WI38 (cell line): ENCODE results near the gene KCNK5.

Experiments
- H3K4me3 ChIP-seq: 2 replicates; pipeline ENCODE4 v1.5.1; 2011; ENCODE audit warnings: low read depth, mild to moderate bottlenecking, control low read depth, low read length
- CTCF ChIP-seq: IDR thresholded peaks from 2 replicates; pipeline ENCODE4 v1.5.1; 2012; ENCODE audit warnings: low read depth, mild to moderate bottlenecking, control low read depth, low read length

Gene KCNK5

GRCh38 chr6:39184906-39185580, 44.2 kb downstream of the KCNK5 start:
- no peak overlapping the region for H3K4me3 ChIP-seq
- TF ChIP-seq CTCF = no peak

GRCh38 chr6:39182604-39183003, 46.7 kb downstream of the KCNK5 start:
- H3K4me3 ChIP-seq = no peak overlapping the region
- no peak for TF ChIP-seq CTCF

- no peak for TF ChIP-seq CTCF
- no peak overlapping the region for H3K4me3 ChIP-seq
Measured at GRCh38 chr6:39181826-39182225, 47.4 kb downstream of the KCNK5 start.

GRCh38 chr6:39181333-39181732, 47.9 kb downstream of the KCNK5 start:
- no peak for TF ChIP-seq CTCF
- H3K4me3 ChIP-seq = no peak overlapping the region

GRCh38 chr6:39178804-39179203, 50.5 kb downstream of the KCNK5 start:
- TF ChIP-seq CTCF = no peak

GRCh38 chr6:39178235-39178634, 51.0 kb downstream of the KCNK5 start:
- H3K4me3 ChIP-seq = no peak overlapping the region
- TF ChIP-seq CTCF = no peak

More at GRCh38 chr6:39178804-39179203, 50.5 kb downstream of the KCNK5 start:
- H3K4me3 ChIP-seq = no peak overlapping the region

- no peak for TF ChIP-seq CTCF
- no peak overlapping the region for H3K4me3 ChIP-seq
Measured at GRCh38 chr6:39177130-39177529, 52.1 kb downstream of the KCNK5 start.
